ENCODE data around the gene PRPH. TPM values are rescaled to one million over a fixed set of nuclear protein-coding genes. Genes with fewer than 3 reads are reported as not detected.
"Not testable (repeated sequence)": the region's sequence is repeated elsewhere in the genome, so short reads cannot be mapped to it uniquely, and the experiment has no call there.

The PRPH gene
- total RNA-seq, 1 experiment from 2014 or later: 0.12 TPM

- DNase-seq (ENCODE audit: low read depth): no peak
Observed at GRCh38 chr12:49332891-49333371, 38.0 kb downstream of the PRPH start.

- DNase-seq (ENCODE audit: low read depth): not testable (repeated sequence)
Observed at GRCh38 chr12:49333778-49334177, 38.8 kb downstream of the PRPH start.

GRCh38 chr12:49334226-49334625 lies 39.3 kb downstream of the PRPH start:
- no peak for DNase-seq (ENCODE audit: low read depth)

- no peak for DNase-seq (ENCODE audit: low read depth)
Observed at GRCh38 chr12:49334681-49335080, 39.7 kb downstream of the PRPH start.

- DNase-seq (ENCODE audit: low read depth): no peak
Observed at GRCh38 chr12:49335118-49335954, 40.4 kb downstream of the PRPH start.

- no peak for DNase-seq (ENCODE audit: low read depth)
Observed at GRCh38 chr12:49335955-49336644, 41.2 kb downstream of the PRPH start.

- peak; percentile 65 for DNase-seq (ENCODE audit: low read depth)
Observed at GRCh38 chr12:49336645-49337584, 42.0 kb downstream of the PRPH start, which contains the start of gene C1QL4. TSS of gene C1QL4 (minus strand) at chr12:49337188. CDS start at chr12:49336477, 711 bp downstream.

- no peak for DNase-seq (ENCODE audit: low read depth)
Observed at GRCh38 chr12:49338830-49339463, 44.0 kb downstream of the PRPH start.

GRCh38 chr12:49339464-49339861 lies 44.5 kb downstream of the PRPH start:
- DNase-seq (ENCODE audit: low read depth): no peak

GRCh38 chr12:49340095-49340870 lies 45.3 kb downstream of the PRPH start:
- DNase-seq (ENCODE audit: low read depth): no peak

- DNase-seq (ENCODE audit: low read depth): no peak
Observed at GRCh38 chr12:49340971-49341776, 46.2 kb downstream of the PRPH start.

- no peak for DNase-seq (ENCODE audit: low read depth)
Observed at GRCh38 chr12:49341777-49342065, 46.8 kb downstream of the PRPH start.

GRCh38 chr12:49342066-49342913 lies 47.3 kb downstream of the PRPH start:
- peak; percentile 28 for DNase-seq (ENCODE audit: low read depth)

- DNase-seq (ENCODE audit: low read depth): no peak
Observed at GRCh38 chr12:49342914-49343731, 48.2 kb downstream of the PRPH start.

GRCh38 chr12:49344486-49345050 lies 49.6 kb downstream of the PRPH start:
- DNase-seq (ENCODE audit: low read depth): no peak

GRCh38 chr12:49345051-49345824 lies 50.3 kb downstream of the PRPH start:
- no peak for DNase-seq (ENCODE audit: low read depth)
